ENCODE data around the gene MAGEB17. TPM values are rescaled to one million over a fixed set of nuclear protein-coding genes. Genes with fewer than 3 reads are reported as not detected.
A peak's percentile ranks its signal among the peaks of the same experiment; 100 is the strongest.
"Not testable (repeated sequence)": the region's sequence is repeated elsewhere in the genome, so short reads cannot be mapped to it uniquely, and the experiment has no call there.

Gene MAGEB17, protein sequence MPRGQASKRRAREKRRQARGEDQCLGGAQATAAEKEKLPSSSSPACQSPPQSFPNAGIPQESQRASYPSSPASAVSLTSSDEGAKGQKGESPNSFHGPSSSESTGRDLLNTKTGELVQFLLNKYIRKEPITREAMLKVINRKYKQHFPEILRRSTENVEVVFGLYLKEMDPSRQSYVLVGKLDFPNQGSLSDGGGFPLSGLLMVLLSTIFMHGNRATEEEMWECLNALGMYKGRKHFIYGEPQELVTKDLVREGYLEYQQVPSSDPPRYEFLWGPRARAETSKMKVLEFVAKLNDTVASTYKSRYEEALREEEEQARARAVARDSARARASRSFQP
- not detected for total RNA-seq
- long read RNA-seq: 0 reads

DNA sequence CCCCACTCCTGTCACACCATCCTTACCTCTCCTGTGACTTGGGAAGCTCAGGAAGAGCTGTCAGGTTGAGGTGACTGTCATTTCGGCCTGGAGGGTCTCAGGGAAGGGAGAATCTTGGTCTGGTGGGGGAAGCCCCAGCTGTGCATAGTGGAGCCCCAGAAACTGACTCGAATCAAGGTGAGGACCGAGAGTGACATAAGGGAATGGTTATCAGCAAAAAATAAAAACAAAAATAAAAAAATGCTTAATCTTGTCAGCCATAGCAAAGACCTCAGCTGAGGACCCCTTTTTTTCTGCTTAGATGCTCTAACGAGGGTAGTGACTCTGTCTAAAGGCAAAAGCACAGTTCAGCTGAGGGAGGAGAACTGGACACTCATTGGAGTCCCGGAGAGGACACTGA, at the start of gene MAGEB17:
Gene MAGEB17, plus strand, starts transcription at position 301 of the 400 bp plus-strand sequence. CDS start 2,902 bp downstream, outside the sequence.
- intact Hi-C loops (cut with micrococcal nuclease): no loop called here
- no peak for DNase-seq
- no peak for ATAC-seq

DNA sequence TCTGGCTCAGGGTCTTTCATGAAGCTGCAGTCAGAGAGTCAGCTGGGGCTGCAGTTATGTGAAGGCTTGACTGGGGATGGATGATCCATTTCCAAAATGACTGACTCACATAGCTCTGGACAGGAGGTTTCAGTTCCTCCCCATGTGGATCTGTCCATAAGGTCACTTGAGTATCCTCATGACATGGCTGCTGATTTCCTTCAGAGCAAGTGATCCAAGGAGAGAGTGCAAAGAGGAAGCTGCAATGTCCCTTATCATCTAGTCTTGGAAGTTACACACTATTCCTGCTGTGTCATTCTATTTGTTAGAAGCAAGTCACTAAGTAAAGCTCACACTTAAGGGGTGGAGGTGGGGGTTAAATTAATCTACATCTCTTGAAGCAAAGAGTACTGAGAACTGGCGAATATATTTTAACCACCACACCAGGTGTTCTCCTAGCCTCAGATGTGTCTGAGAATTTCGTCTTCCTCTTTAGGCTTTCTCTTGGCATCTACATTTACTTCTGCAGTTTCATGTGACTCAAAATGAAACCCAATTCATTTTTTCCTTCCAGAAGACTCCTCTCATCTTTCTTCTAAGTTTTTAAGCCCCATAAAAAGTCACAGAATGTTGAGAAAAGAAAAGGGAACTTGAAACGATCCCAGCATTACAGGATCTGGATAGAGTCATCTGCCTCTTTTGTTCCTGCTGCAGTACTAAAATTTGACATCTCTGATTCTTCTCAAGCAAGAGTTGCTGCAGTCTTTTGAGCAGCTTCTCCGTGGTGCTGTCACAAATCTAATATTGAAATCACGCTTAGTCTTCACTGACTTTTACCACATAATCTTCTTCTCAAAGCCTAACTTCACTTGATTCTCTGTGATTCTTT, 47.7 kb upstream of the MAGEB17 start:
- no peak for DNase-seq
- intact Hi-C loops (cut with micrococcal nuclease): no loop called here
- ATAC-seq: no peak

DNA sequence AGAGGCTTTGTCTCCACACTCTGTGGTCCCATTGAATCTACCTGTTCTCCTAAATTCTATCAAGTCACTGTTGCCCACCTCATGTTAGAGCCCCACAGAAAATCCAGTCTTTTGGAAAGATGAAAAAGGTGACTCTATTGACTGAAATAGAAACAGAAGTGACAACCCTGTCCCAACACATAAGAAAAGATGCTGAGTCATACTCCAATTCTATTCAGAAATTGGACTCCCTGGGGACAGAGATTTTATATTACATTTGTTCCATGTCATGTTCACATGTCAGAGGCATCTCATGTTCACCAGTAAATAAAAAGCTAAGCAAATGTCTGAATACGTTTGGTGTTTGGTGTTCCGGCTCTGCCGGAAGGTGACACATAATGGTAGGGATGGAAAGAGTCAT, 46.9 kb upstream of the MAGEB17 start:
- intact Hi-C loops (cut with micrococcal nuclease): no loop called here
- DNase-seq (no peak), ATAC-seq (no peak)

DNA sequence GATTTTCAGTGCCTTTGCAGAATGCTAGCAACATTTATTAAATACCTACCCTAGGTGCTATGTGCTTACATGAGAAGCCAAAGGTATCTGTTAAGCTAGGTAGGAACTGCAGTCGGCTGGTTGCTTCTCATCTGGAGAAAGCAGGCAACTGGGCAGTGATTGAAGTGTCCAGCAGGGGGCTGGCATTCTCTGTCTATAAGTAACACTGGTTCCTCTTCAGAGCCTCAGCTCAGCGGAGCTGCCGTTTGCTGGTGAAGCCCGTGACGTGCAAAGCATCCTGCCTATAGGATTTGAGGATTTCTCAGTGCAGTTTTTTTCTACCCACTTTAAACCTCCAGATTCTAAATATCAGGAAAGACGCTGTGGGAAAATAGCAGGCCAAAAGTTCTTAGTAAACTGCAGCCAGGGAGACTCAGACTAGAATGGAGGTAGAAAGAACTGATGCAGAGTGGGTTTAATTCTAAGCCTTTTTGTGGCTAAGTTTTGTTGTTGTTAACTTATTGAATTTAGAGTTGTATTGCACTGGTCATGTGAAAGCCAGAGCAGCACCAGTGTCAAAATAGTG, 44.0 kb upstream of the MAGEB17 start, which contains the start of gene GRPR:
Gene GRPR, plus strand, starts transcription at position 344 of the 565 bp plus-strand sequence. CDS start 389 bp downstream, outside the sequence.
- intact Hi-C loops (cut with micrococcal nuclease): no loop called here
- peak; percentile 73 for DNase-seq

DNA sequence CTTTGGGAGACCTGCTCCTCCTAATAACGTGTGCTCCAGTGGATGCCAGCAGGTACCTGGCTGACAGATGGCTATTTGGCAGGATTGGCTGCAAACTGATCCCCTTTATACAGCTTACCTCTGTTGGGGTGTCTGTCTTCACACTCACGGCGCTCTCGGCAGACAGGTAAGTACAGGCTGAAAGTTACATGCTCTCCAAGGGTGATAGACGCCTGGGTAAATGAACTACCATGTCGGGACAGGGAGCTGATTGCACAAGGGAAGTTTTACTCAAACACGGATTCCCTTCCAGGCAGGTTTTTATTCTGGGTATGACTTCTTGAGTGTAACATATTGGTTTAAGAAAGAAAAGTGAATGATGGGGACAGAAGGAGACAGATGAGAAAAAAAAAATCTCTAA, 43.1 kb upstream of the MAGEB17 start:
- DNase-seq (no peak), ATAC-seq (no peak)
- intact Hi-C loops (cut with micrococcal nuclease): no loop called here

More for the DNA sequence above, 44.0 kb upstream of the MAGEB17 start, which contains the start of gene GRPR:
- peak; percentile 89 for ATAC-seq

DNA sequence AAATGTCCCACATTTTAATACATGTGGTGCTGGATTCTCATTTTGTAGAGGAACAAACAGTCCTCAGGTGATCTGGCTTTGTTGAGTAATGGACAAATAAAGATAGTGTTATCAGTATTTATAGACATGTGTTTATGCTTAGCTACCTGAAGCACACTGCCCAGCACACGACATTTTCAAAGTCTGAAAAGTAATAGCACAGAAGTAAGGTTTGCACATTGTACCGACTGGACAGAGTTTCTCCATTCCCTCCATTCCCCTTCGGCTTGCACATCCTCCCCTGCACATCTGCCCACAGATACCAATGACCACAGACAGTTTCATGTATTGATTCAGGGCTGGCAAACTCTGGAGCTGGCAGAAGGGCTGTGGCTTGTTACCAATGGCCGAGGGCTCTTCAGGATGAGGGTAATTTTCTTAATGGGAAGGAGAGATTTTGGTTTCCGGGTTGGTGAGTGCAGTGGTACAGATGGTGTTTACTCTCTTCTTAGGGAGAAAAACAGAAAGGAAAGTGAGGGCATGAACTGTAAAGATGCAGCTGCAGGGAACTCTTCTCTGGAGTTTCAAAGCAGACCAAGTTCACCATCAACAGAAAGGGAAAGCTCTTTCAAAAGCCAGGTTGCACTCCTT, 41.6 kb upstream of the MAGEB17 start:
- ATAC-seq (no peak), DNase-seq (no peak)

DNA sequence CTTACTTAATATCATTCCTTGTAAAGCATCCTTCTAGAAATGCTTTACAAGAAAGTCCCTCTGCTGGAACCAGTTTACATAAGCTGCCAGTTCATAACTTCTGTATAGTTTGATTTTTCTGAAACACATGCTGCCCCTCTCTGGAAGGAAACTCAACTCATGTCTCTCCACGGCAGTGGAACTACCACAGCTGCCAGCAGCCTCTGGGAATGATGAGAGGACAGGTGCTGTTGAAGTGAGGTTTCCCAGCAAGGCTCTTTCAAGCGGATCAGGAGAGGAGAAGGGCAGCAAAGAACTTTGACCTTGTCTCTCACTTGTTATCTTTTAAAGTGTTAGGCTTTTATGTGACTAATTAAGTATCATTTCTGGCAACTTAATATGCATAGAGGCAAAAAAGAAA, 36.6 kb upstream of the MAGEB17 start:
- intact Hi-C loops (cut with micrococcal nuclease): no loop called here
- DNase-seq: no peak
- ATAC-seq: no peak

More for the DNA sequence above, 41.6 kb upstream of the MAGEB17 start:
- intact Hi-C loops (cut with micrococcal nuclease): no loop called here

DNA sequence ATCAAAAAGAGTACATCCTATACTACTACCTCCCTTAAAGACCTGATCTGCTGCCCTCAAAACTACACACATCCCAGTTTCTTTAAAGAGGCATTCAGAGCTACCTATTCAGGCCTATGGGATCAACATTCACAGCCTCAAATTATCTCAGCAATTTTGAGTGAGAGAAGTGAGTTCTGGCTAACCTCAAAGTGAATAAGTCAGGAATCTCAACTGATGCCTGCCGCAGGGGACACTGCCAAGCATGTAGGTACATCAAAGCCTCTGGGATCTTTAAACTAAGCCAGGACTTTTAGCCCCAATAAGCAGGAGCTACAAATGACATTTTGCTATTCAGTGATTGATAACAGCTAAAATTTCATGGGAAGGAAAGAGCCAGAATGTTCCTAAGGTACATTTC, 32.3 kb upstream of the MAGEB17 start:
- intact Hi-C loops (cut with micrococcal nuclease): no loop called here
- ATAC-seq (no peak), DNase-seq (no peak)

DNA sequence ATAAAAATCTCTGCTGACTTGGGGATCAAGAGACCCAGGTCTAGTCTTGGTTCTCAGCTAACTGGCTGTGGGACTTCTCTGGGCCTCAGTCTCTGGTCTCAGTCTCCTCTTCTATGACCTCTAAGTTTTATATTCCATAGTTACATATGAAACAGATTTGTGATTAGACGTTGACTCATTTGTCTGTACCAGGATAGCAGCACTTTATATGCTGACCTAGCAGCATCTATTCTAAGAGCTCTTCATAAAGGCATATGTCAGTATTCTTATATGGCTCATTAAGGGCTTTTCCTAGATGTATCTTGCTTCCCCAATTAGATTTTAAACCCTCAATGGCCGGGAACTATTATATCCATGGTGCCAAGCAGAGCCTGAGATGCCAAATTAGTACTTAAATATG, 31.2 kb upstream of the MAGEB17 start:
- no peak for DNase-seq
- ATAC-seq: no peak
- intact Hi-C loops (cut with micrococcal nuclease): no loop called here

DNA sequence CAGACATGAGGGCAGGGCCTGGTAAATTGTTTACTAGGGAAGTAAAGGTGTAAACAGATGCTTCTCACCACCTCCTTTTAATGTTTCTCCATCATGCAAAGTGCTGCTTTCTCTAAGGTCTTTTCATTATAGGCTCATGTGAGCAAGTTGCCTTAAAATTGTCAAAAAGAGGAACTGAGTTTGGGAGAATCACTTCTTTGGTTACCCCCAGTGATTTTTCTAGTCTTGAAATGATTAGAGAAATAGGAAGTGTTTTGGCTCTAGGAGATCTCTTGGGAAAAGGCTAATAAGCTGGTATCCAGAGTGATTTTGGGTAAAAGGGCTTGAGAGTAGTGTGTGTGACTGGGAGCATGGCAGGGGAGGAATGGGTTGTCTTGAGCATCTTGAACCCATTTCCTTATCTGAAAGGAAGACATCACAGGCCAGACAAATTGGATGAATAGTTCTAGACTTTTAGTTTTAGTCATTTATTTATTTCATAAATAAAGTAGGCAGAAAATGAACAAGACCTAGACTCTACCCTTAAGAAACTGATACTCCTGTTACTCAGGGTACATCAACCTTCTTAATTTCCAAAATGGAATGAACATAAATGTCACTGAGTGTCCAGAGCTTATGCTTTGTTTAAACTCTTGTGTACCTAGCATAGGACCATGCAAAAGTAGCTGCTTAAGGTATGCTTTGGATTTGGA, 29.7 kb upstream of the MAGEB17 start:
- intact Hi-C loops (cut with micrococcal nuclease): no loop called here
- no peak for ATAC-seq
- no peak for DNase-seq

DNA sequence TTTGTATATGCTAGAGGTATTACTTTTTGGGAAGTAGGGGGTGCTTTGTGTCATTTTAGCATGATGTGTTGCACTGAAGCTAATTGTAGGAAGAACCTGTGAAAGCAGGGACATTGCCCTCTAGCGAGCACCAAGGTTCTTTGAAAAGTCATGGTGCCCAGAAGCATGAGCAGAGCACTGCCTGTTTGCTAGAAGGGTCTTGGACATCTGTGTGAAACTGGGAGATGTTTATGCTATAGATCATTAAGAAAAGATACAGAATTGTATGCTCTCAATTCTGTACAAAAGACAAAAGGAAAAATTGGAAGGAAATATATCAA, 29.2 kb upstream of the MAGEB17 start:
- intact Hi-C loops (cut with micrococcal nuclease): no loop called here
- no peak for DNase-seq
- ATAC-seq: no peak

DNA sequence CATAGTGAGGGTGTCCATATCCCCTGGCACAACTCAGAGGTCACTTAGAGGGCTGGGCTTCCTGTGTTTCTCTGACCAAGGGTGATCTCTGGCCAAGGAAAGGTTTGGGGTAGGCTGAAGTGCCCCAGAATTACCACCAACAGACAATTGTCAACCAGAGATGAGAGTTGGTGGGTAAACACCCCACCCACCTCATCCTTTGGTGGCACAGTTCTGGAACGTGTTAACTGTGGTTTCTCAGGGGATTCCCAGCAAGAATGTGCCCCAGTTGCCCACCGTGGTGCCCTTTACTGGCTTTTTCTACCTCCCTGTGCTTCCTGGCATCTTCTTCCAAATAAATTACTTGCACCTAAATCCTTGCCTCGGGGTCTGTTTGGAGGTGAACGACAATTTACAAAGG, 26.8 kb upstream of the MAGEB17 start:
- no peak for ATAC-seq
- no peak for DNase-seq
- intact Hi-C loops (cut with micrococcal nuclease): no loop called here

DNA sequence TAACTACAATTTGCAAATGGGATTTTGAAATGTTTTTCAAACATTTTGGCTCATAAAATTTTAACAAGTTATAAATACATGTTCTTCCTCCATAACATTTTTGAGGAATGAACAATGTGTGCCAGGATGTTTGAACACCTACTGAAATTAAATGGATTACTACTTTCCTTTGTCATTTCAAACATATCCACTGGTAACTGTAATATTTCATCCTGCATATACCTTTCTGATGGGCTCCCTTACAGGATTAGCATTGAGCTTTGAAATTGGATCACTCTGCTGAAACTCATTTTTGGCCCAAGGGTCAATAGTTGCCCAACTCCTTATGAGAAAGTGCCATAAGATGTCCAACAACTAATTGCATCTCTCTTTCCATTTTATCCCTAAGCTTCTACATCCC, 26.3 kb upstream of the MAGEB17 start:
- no peak for ATAC-seq
- intact Hi-C loops (cut with micrococcal nuclease): no loop called here

DNA sequence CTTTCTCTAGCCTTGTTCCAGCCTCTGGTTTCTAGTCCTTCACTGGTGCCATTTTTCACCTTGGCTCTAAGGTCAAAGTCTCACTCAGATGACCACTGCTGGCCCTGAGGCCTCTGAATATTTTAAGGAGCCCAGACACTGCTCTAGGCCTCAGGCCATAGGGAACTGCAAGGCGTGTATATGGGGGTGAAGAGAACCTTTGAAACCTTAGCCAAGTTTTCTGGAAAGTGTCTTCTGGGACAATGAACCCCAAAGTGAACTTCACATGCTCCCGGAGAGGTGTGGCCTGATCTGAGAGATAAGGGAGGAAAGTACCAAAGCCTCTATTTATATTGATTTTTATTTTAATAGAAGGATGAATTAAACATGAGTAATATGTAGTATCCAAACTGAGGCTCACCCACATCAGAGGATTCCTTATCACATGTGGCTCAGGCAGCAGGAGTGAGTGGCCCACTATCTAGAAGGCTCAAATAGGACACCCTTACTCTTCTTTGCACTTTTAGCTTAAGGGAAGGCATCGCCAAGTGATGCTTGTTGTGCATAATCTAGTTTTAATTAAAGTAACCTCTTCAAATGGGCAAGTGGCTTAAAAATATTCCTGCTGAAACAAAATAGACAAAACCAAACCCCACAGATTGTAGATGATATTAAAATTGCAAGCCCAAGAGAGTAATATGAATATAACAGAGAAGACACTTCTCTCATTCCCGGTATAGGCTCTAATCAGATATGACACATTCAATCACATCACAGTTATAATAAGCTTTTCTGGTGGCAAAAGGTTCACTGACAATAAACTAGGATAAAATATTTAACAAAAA, 25.6 kb upstream of the MAGEB17 start:
- intact Hi-C loops (cut with micrococcal nuclease): no loop called here

More for the DNA sequence above, 26.3 kb upstream of the MAGEB17 start:
- DNase-seq: no peak

DNA sequence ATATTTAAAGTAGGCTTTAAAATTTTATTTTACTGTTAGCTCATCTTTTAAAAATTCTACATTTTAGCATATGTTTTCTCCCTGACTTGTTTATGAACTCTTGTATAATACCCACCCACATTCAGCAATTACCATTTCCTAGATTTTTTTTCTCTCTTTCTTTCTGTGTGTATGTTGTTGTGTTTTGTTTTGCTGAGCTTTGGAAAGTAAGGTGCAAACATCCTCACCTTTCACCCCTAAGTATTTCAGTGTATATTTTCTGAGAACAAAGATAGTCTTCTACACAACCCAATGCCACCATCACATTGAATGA, 25.1 kb upstream of the MAGEB17 start:
- ATAC-seq: no peak

More for the DNA sequence above, 25.6 kb upstream of the MAGEB17 start:
- no peak for ATAC-seq
- no peak for DNase-seq

DNA sequence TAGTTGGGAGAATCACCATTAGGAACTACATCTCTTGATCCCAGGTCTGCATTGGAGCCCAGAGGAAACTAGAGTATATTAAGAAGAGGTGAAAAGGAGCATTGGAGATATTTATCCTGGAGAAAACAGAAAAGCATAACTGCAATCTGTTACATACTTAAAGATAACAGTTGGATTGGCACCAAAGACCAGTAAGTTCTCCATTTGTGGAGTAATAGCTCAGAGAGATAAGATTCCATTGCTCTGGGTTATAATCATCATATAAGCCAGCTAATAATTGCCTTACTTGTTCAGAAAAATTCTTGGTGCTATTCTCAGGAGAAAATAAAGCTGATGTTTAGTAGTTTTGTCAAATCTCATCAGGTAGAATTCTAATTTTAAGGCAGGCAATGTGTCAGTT, 23.3 kb upstream of the MAGEB17 start:
- ATAC-seq (no peak), DNase-seq (no peak)
- intact Hi-C loops (cut with micrococcal nuclease): no loop called here

More for the DNA sequence above, 25.1 kb upstream of the MAGEB17 start:
- DNase-seq: no peak
- intact Hi-C loops (cut with micrococcal nuclease): no loop called here

DNA sequence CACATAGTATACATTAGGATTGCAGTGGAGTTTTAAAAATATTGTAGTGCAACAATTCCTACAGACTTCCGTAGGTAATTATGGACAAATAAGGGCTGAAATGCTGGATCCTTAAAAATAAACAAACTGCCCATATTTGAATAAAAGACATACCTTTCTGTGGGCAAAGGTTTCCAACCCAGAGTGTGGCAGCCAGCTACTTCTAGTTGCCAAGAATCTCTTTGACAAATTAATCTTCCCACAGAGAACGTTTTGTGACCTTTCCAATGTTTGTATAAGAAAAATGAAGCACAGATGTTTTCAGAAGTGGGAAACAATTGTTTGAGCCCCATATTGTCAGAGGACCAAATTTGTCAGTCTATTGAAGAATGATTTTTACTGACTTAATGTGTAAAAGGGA, 22.9 kb upstream of the MAGEB17 start:
- intact Hi-C loops (cut with micrococcal nuclease): no loop called here
- no peak for ATAC-seq
- DNase-seq: no peak

DNA sequence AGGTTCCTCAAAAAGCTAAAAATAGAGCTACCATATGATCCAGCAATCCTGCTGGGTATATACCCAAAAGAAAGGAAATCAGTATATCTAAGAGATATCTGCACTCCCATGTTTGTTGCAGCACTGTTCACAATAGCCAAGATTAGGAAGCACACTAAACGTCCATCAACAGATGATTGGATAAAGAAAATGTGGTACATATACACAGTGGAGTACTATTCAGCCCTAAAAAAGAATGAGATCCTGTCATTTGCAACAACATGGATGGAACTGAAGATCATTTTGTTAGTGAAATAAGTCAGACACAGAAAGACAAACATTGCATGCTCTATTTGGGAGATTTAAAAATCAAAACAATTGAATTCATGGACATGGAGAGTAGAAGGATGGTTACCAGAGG, 22.2 kb upstream of the MAGEB17 start:
- DNase-seq; intact Hi-C loops (cut with micrococcal nuclease); ATAC-seq: not testable (repeated sequence)

Data from left ventricle myocardium superior (tissue), 1 donor.